Lower leg skin (tissue), 3 donors: ENCODE measurements around the gene LCMT1.

Source experiments
- POLR2A ChIP-seq, 2 donors: fragments of 450-650 bp; IDR thresholded peaks; one replicate each; pipeline ENCODE4 v1.6.1; 2016 to 2017; ENCODE audit warnings: antibody characterized with exemption in 2 of 2, mild to moderate bottlenecking in 1 of 2, moderate library complexity in 1 of 2
- TF ChIP-seq, protein P1 (sequence below), 3 donors: fragments of 450-650 bp; IDR thresholded peaks; one replicate each; pipeline ENCODE4 v1.5.1; 2016; ENCODE audit warnings: antibody characterized with exemption in 3 of 3, mild to moderate bottlenecking in 3 of 3, moderate library complexity in 2 of 3

DNA sequence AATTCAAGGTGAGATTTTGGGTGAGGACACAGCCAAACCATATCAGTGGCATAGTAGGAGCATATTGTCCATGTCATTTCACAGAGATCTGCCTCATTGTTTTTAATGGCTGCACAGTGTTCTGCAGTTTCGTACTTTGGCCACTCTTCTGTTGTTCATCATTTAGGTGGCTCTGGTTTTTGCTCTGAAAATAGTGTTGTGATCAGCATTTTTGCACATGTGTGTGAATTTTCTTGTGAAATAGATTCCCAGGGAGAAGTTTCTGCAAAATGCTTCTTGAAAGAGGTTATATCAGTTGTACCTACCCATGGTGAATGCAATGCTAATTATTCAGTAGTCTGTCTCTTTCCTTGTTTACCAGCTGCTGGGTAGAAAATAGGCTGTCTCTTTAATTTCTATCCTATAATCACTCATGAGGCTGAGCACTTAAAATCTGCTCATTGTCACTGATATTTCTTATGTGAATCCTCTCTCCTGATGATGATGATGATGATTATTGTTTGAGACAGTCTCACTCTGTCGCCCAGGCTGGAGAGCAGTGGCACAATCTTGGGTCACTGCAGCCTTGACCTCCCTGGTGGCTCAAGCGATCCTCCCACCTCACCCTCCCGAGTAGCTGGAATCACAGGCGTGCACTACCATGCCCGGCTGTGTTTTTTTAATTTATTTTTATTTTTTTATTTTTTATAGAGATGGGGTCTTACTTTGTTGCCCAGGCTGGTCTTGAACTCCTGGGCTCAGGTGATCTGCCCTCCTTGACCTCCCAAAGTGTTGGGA, 10.5 kb downstream of the LCMT1 start:
- TF ChIP-seq, protein P1, sequence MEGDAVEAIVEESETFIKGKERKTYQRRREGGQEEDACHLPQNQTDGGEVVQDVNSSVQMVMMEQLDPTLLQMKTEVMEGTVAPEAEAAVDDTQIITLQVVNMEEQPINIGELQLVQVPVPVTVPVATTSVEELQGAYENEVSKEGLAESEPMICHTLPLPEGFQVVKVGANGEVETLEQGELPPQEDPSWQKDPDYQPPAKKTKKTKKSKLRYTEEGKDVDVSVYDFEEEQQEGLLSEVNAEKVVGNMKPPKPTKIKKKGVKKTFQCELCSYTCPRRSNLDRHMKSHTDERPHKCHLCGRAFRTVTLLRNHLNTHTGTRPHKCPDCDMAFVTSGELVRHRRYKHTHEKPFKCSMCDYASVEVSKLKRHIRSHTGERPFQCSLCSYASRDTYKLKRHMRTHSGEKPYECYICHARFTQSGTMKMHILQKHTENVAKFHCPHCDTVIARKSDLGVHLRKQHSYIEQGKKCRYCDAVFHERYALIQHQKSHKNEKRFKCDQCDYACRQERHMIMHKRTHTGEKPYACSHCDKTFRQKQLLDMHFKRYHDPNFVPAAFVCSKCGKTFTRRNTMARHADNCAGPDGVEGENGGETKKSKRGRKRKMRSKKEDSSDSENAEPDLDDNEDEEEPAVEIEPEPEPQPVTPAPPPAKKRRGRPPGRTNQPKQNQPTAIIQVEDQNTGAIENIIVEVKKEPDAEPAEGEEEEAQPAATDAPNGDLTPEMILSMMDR (IDR thresholded peaks at IDR 0.05), result no peak
- no peak for TF ChIP-seq POLR2A (IDR thresholded peaks at IDR 0.05)
